UCSD-AML1 (cell line): ENCODE results near the gene NOS3.
A peak's percentile ranks its signal among the peaks of the same experiment; 100 is the strongest.

Source experiments
- DNase-seq: peaks from one replicate; lab custom pipeline; 2025; ENCODE audit not compliant: unreplicated experiment; lab: John Stamatoyannopoulos, UW

Gene NOS3

DNA sequence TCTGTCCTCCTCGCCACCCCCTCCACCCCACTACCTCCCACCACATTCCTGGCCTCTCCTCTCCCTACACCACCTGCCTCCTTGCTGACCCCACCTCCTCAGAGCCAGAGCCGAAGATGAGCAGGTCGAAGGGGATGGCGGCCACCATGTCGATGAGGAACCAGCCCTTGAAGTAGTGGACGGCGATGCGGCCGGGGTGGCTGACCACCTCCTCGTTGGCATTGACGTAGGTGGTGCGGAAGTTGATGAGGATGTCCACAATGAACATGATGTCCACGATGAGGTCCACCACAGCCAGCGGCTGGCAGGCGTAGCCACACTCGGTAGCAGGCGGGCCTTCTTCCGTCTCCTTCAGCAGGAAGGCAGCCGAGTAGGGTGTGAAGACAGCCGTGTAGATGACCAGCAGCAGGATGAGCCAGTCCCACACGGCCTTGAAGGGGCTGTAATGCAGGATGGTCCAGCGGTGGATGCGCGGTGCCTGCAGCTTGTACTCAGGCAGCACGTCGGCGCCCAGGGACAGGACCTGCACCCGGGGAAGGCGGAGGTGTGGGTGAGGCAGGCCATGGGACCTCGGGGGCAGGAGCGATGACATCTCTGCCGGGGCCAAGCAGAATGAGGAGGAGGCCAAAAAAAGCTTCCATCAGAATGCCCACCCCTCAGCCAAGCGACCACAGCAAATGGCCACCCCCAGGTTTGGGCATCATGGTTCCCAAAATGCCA lies 38.3 kb upstream of the NOS3 start:
- DNase-seq = no peak

DNA sequence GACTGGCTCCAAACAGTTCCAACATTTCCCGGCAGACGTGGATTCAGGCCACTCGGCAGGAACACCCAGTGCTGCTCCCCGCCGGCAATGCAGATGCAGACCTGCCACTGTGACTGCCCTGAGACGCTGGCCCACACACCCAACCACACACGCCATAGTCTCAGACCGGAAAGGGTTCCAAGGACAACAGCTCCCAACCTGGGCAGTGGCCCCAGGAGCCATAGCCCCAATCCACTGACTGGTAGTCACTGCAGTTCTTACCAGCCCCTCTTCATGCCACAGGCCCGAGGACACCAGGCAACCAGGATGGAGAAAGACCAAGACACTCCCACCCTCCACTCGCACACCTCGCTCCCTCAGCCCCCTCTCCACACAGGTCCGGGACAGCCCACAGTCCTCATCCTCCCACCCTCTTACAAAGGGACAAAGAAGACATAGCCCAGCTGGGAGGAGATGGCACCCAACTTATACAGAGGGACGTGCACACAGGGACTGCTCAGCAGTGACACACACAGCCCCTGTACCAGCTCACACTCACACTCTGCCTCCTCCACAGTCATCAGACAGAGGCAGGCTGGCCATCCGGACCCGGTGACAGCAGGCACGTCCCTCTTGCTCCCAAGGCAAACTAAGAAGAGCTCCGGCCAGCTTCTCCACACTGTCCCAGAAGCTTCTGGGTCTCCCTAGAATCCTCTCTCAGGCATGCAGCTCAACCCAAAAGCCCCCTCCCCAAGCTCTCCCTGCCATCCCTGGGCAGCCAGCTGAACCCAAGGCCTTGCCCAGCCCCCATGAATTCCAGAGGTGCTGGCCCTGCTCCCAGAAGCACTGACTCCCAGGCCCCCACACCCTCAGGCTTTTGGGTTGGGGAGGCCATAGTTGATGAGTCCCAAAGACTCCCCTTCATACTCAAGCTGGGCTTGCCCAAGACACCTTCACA lies 37.5 kb upstream of the NOS3 start:
- no peak for DNase-seq

DNA sequence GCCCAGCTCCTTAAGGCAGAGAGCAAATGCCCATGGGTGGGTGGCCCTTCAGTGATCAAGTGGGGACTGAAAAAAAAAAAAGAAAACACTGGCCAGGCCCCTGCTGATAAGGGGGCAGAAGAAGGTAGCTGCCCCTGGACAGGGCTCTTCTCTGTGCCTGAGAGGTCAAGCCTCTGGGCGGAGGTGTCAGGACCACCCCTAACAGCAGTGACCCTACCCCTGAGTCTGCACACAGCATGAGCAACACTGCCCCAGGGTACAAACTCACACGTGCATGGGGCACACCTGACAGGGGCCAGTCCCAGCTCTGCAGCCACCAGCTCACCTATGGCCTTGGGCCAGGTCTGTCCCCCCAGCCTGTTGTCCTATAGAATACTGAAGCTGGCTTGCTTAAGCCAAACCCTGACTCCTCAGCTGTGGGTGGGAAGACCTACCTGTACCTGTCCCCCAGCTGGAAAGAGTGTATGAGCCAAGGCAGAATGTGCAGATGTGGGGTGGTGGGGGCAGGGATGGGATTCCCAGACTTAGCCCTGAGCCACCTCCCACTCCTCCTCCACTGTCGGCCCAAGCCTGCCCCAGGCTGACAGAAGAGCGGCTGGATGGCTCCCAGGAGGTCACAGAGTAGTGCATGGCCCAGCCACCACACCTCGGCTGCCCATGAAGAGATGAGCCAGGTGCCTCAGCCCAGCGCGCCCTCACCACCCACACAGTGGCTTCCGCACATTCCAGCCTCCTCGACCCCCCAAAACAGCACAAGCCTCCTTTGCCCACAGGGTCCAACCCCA lies 36.4 kb upstream of the NOS3 start:
- no peak for DNase-seq

DNA sequence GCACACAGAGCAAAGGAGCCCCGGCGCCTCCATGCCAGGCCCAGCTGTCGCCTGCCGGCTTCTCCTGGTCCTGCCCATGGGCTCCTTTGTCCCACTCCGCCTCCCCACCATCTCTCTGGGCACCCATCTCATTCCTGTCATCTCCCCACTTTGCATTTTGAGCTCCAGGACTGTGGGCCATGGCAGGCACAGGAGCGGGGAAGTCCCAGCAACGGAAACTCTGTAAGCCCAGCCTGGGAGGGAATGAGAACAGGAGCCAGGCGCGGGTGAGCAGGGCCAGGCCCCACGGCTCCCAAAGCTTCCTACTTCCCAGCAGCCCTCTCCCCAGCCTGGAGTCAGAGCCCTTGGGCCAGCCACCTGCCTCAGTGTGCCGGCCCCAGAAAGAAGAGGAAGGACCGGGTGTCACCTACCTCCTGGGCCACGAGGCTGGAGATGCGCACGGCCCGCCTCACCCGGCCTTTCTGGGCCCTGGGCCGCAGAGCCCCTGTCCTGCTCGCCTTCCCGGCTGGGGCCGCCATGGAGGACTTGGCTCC lies 35.8 kb upstream of the NOS3 start:
- DNase-seq = no peak

DNA sequence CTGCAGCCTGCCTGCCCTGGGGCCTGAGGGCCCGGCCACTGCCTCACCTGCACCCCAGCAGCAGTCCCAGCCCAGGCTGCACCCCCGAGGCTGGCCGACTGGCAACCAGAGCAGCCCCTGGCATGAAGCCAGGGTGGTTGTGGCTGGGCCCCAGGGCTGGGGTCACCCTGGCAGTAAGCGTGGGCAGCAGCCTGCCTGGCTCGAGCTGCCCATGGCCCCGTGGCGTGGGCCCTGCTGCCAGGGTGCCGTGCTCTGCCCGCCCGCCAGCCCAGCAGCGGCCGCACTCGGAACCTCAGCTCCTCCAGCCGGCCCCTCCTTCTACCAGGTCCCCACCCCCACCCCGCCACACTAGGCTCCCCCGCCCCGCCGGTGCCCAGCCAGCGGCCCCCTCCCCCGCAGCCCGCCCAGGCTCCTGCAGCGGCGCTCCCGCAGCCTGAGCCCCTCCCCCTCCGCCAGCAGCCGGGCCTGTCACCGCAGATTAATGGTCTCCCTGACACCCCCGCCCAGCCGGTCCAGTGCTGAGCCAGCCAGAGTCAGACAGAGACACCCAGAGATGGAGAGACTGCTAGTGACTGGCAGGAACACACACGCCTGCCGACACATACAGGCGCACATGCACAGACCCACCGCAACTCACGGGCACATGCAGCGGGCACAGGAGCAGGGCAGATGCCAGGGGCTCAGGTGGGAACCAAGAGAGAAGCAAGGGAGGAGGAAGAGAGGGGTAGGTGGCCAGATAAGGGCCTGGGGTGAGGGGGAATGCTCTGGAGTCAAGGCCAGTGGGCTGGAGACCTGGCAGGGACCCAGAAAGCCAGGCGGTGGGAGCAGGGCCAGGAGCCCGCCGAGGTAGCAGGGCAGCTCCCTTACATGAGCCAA lies 35.1 kb upstream of the NOS3 start:
- DNase-seq = no peak

DNA sequence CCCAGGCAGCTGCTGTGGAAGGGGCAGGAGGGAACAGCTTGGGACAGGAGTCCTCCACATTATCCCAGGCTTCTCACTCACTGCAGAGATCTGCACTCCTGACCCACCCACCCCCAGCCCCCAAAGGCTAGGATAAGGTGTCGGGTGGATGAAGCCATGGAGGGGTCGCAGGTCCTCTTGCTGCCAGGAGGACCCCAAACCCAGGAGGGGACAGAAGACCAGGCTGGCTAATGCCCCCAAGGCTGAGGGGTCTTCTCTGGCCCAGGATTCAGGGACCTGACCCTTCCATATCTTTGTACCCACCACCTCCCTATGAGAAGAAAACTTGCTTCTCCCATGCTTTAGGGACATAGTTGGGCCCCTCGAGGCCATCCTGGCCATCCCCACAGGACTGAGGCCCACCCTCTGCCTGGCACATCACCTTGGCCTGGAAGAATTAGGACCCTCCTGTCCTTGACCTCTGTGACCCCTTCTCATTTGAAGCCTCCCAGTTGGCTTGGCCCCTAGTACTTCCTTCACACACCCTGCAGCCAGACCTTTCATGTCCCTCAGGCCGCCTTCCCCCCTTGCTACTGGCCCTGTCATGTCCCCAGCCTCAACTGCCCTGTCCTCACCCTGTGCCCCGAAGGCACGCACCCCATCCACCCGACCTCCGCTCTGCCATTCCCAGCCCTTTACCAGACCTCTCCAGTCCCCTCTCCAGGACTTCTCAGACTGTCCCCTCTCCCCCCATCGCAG lies 34.3 kb upstream of the NOS3 start:
- no peak for DNase-seq

DNA sequence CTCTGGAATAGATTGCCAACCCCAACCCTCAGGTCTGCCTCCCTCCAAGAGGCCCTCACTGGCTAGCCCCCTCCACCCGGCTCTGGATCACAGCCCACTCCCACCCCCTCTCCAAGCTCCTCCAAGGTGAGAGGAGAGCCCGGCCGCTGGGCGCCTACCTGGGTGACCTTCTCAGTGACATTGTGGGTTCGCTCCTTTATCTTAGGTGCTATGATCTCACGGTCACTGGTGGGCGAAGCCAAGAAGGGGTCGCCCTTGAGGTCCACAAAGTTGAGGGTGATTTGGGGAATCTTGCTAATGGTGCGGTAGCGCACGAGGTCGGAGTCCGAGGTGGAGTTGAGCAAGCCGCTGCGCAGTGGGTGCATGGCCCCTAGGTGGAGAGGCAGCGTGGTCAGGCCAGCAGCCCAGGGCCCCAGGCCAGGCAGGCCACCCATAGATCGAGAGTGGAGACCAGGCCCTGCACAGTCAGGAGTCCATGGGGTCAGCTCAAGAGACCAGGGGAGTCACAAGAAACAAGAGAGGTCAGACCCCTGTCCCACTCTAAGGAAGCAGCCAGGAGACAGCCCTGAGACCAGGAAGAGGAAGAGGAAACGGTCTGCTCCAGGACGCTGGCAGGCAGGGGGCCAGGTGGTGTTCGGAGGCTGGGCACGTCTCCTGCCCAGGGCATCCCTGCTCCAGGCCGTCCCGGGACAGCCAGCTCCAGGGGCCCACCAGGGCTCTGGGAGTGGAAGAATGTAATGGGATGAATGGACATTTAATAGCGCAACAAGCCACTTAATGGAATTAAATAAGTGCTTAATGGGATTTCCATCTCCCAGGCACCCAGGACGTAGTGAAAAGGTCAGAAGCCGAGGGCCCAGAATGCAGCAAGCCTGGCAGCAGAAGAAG lies 33.4 kb upstream of the NOS3 start:
- no peak for DNase-seq

DNA sequence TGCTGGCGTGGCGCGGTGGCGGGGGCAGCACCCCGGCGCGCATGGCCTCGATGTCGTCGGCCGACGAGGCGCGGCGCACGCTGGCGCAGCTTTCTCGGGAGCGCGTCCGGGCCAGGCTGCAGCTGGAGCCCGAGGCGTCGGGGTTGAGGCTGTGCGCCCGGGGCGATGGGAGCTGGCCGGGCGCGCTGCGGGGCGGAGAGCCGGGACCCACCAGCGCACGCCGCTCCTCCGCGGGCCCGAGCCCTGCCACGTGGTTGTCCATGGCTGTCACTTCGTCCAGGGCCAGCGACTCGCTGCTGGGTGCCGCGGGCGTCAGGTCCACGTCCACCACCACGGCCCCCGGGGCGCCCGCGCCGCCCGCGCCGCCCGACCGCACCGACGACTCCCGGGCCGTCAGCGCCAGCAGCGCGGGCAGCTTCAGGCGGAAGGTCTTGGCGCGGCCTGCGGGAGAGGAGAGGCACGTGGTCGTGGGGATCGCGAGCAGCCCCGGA lies 32.7 kb upstream of the NOS3 start:
- DNase-seq = no peak

DNA sequence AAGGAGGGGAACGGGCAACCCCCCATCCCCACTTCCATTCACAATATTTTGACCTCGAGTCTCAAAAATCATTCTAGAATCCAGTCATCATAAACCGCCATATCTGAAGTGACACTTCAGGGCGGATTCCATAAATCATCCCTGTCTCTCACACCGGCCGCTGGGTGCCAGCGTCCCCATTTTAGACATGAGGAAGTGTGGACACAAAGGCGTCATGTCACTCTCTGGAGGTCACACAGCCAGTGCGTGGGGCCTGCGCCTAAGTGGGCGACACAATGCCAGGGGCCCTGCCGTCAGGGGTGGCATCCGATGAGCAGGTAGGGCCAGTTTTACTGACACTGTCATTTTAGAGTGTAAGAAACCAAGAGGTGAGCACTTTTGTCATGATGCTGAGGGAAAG lies 32.2 kb upstream of the NOS3 start:
- DNase-seq = no peak

DNA sequence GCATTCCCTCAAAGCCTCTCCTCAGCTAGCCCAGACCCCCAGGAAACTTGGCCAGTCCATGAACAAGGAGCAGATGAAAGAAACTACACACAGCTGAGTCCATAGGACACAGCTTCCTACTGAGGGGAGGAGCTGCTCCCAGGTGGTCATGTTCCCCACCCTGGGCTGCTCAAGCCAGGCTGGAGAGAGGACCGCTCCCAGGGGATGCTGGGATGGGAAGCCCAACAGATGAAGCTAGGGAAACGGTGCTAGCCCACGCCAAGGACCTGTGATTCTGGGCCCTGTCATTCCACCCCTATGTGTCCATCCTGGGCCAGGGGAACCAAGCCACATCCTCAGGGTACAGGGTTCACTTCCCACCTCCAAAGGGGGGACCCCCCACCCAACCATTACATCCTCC lies 31.7 kb upstream of the NOS3 start:
- no peak for DNase-seq

DNA sequence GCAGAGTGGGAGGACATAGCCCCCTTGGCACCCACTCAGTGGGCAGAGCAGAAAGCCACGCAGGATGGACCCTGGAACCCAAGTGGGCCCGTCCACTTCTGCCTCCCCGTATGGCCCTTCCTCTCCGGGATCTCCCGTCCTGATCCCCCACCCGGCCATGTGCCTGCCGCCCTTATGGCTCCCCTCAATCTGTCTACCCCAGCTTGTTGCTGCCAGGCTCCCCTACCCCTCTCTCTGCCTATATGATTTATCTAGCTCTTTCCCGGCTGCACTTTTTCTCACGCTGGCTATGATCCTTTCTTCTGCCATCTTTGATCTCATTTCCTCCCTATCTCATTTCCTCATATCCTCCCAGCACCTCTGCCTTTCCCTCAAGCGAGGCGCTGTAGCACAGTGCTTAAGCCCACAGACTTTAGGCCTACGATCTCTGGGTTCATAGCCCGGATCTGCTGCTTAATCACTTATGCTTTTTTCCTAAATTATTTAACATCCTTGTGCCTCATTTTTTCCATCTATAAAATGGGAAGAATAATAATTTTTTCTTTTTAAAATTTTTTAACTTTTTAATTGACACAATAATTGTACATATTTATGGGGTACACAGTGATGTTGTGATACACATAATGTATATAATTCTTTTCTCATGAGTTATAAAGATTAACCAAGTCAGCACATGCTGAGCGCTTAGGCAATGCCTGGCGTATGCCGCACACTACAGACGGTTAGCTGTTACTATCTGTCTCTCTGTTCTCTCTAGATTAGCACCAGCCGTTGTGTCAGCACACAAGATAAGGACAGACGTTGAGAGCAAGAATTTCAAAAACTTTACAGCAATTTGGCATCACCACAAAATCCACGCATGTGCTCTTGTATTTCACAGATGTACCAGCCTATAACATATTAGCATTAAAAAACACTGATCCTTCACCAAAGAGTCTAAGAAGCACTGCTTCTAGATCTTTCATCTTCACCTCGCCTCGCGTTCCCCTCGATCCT lies 30.8 kb upstream of the NOS3 start:
- DNase-seq = peak; percentile 17

DNA sequence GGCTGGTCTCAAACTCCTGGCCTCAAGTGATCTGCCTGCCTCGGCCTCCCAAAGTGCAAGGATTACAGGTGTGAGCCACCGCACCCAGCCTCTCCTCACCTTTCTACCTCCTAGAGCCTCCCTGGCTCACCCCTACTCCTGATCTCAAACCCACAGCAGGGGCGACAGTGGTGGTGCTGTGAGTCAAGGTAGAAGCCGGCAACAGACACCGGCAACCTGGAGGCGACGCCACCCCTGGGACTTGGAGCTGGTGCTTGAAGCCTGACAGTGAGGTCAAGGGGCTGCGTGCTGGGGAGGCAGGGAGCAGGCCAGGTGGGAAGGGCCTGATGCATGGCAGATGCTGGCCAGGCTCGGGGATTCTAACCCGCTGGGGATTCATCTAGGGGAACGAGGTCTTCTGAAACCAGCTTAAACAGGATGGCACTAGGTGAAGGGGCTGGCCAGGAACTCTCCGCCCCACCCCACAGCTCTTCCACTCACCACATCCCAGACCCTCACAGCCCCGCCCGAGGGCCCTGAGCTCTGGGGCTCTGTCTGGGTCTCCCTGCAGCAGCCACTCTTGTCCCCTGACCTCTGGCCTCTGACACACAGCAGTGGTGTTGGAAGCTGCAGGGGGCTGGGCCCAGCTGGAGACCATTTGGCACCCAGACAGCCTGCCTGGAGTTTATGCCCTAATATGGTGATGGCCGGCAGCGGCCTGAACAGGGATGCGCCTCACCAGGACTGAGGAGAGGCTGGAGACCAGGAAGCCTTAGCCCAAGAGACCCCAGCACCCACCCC lies 29.1 kb upstream of the NOS3 start:
- DNase-seq = no peak

DNA sequence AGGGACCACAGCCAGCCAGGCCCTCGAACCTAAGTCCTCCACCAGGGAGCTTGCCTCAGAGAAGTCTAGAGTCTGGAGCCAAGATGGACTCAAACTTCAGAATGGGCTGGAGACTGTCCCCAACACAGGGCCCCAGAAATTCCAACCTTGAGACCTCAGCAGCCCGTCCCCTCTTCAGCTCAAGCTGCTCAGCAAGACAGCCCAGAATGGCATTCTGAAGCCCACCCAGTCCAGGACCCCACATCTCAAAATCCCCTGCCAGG lies 28.6 kb upstream of the NOS3 start:
- no peak for DNase-seq

DNA sequence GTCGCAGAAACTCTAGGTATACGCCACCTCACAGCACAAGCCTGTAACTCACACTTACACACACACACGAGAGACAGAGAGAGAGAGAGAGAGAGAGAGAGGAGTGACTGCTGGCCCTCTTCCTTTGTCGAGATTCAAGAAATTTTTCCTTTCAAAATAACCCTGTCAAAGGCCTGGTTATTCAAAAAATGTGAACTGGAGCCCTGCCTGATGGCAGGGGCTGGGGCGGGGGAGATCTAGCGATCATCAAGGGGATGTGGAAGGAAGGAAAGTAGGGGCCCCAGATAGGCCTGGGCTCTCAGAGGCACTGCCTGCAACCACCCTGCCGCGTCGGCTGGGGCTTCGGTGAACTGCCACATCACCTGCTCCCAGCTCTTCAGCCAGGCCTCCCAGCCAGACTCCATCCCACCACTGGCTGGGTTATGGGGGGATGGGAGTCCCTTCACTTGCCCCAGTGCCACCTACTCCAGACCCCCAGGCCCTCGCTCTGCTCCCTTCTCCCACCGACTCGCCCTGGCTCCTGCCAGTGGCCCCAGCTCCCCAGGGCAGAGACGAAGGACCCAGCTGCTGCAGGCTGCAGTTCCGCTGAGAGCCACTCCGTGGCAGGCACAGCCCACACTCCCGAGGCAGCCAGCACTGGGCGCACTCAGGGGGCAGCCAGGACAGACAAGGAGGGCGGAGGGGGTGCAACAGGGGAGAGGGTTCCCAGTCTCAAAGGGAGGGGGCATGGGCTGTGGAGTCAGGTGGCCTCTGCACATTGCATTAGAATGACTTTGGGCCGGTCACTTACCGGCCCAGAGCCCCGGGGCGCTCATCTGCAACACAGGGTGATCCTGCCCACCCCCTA lies 28.0 kb upstream of the NOS3 start:
- peak; percentile 31 for DNase-seq

DNA sequence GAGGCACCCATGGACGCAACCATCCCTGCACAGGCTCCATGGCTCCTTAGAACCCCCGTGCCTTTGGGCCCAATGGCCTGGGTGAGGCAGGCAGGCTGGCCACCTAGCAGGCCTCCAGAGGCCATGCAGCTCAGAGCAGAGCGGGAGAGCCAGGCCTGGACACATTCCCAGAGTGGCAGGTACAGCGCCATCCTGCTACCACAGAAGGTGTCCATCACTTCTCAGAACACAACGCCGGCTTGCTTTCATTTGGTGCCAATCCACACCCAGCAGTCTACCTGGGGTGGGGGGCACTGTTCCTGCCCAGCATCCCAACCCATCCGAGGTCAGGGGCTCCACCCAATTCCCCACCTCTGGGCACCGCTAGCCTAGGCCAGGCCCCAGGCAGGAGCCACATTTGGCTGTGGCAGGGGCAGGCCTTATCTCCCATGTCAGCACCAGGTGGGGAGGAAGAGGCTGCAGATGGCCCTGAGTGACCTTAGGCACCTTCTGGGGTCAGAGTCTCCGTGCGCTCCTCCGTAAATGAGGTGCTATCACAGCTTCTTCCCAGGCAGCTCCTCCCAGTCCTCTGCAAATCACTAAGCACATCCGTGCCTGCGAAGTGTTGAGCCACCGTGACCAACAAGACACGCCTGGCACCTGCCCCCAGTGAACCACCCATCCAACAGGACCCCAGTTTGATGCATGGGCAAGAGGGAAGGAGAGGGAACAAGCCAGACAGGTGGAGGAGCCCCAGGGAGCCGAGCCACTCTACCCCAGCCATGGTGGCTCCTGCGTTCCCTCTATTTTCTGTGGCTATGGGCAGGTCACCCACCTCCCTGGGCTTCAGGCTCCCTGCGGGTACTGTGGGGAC lies 26.9 kb upstream of the NOS3 start:
- no peak for DNase-seq
